Ishikawa (cell line): Measurements from ENCODE around the gene WIF1.

Experiments used
- EGR1 ChIP-seq: IDR thresholded peaks from 2 replicates; pipeline ENCODE4 v1.6.1; 2012
- NFIC ChIP-seq: IDR thresholded peaks from 2 replicates; pipeline ENCODE4 v1.6.1; 2012
- REST ChIP-seq: IDR thresholded peaks from 2 replicates; pipeline ENCODE4 v1.6.1; 2012; ENCODE audit warnings: low read depth, mild to moderate bottlenecking
- TAF1 ChIP-seq: IDR thresholded peaks from 2 replicates; pipeline ENCODE4 v1.6.1; 2012; ENCODE audit warnings: low read depth, mild to moderate bottlenecking
- TCF12 ChIP-seq: IDR thresholded peaks from 2 replicates; pipeline ENCODE4 v1.6.1; 2012; ENCODE audit warnings: low read depth
- TEAD4 ChIP-seq: IDR thresholded peaks from 2 replicates; pipeline ENCODE4 v1.6.1; 2012
- YY1 ChIP-seq: IDR thresholded peaks from 2 replicates; pipeline ENCODE4 v1.6.1; 2012; ENCODE audit warnings: low read depth

GRCh38 chr12:65004270-65004669, 116.8 kb downstream of the WIF1 start:
- TF ChIP-seq REST = no peak
- no peak for TF ChIP-seq YY1
- no peak for TF ChIP-seq TEAD4
- TF ChIP-seq TAF1 = no peak
- TF ChIP-seq NFIC = no peak
- no peak for TF ChIP-seq EGR1
- no peak for TF ChIP-seq TCF12
